Right ventricle myocardium inferior (tissue), 1 donor: ENCODE results near the gene CIAO3. TPM values are rescaled to one million over a fixed set of nuclear protein-coding genes. Genes with fewer than 3 reads are reported as not detected.

Source experiments
- ATAC-seq: fragments of 200-7000 bp; cut with Tn5 transposase; one replicate; pipeline ENCODE4 v1.9.1; 2020; ENCODE audit warnings: mild to moderate bottlenecking, moderate library complexity
- DNase-seq: peaks from one replicate; pipeline ENCODE4 v3.0.0; 2021; ENCODE audit errors: missing footprints
- intact Hi-C: fragments of 100-400 bp; cut with DNase I; formaldehyde crosslinking; loops from one replicate; pipeline ENCODE4 v1.11.0; 2022
- total RNA-seq: library from RNA; stranded (reverse); fragmentation: NEBNext Ultra II Directional; extraction: Animal tissue kit (Norgen Biotek cat#: 25700); gene quantifications from one replicate; pipeline ENCODE4 v1.2.1, GENCODE V29; 2021
- donor health status: DM: no; HTN: yes; CAD: no; lungs with severe emphysema.

The CIAO3 gene
- total RNA-seq, 1 donor from 2014 or later: 32.2 TPM

- DNase-seq (no peak), ATAC-seq (no peak)
- intact Hi-C loops: no loop called here
Observed at GRCh38 chr16:728890-729744, 11.7 kb downstream of the CIAO3 start.

- intact Hi-C loops: no loop called here
- ATAC-seq (peak; percentile 25), DNase-seq (no peak)
Observed at GRCh38 chr16:728131-728889, 12.5 kb downstream of the CIAO3 start.

GRCh38 chr16:727291-727977 lies 13.4 kb downstream of the CIAO3 start:
- intact Hi-C loops: no loop called here
- no peak for ATAC-seq
- no peak for DNase-seq

GRCh38 chr16:726438-727290 lies 14.1 kb downstream of the CIAO3 start, which contains the start of the genes CCDC78 and HAGHL:
Gene CCDC78 (minus strand): TSS chr16:726443. CDS start chr16:726367, 76 bp downstream.
Gene HAGHL (plus strand): TSS chr16:727106. CDS start chr16:727510, 404 bp downstream.
- DNase-seq (no peak), ATAC-seq (peak; percentile 45)

GRCh38 chr16:726188-726437 lies 14.7 kb downstream of the CIAO3 start:
- intact Hi-C loops: no loop called here
- DNase-seq (no peak), ATAC-seq (no peak)

More at GRCh38 chr16:726438-727290, 14.1 kb downstream of the CIAO3 start, which contains the start of the genes CCDC78 and HAGHL:
- intact Hi-C loops: no loop called here

- ATAC-seq: no peak
- intact Hi-C loops: no loop called here
- no peak for DNase-seq
Observed at GRCh38 chr16:725463-726187, 15.2 kb downstream of the CIAO3 start.

- no peak for ATAC-seq
- DNase-seq: no peak
- intact Hi-C loops: no loop called here
Observed at GRCh38 chr16:725041-725376, 15.8 kb downstream of the CIAO3 start.

- intact Hi-C loops: loop anchor here (5.0 kb wide), 1 partner anchor 37 kb away; no protein-coding TSS in a partner anchor
- DNase-seq (no peak), ATAC-seq (no peak)
Observed at GRCh38 chr16:724188-725040, 16.4 kb downstream of the CIAO3 start.

GRCh38 chr16:723695-724094 lies 17.1 kb downstream of the CIAO3 start:
- intact Hi-C loops: loop anchor here (5.0 kb wide), 1 partner anchor 36 kb away; no protein-coding TSS in a partner anchor
- ATAC-seq (no peak), DNase-seq (no peak)

GRCh38 chr16:722835-723633 lies 17.8 kb downstream of the CIAO3 start:
- ATAC-seq (no peak), DNase-seq (no peak)
- intact Hi-C loops: loop anchor here (5.0 kb wide), 1 partner anchor 36 kb away; no protein-coding TSS in a partner anchor

GRCh38 chr16:721765-722540 lies 18.8 kb downstream of the CIAO3 start:
- intact Hi-C loops: loop anchor here (5.0 kb wide), 1 partner anchor 35 kb away; no protein-coding TSS in a partner anchor
- DNase-seq (no peak), ATAC-seq (no peak)

GRCh38 chr16:720990-721764 lies 19.6 kb downstream of the CIAO3 start, which contains the start of gene ANTKMT:
Gene ANTKMT (plus strand): TSS chr16:721146. CDS start chr16:721275, 129 bp downstream.
- intact Hi-C loops: loop anchor here (5.0 kb wide), 1 partner anchor 34 kb away; no protein-coding TSS in a partner anchor
- peak; percentile 89 for DNase-seq
- ATAC-seq: peak; percentile 88

- ATAC-seq (peak; percentile 56), DNase-seq (no peak)
- intact Hi-C loops: loop anchor here (5.0 kb wide), 1 partner anchor 33 kb away; no protein-coding TSS in a partner anchor
Observed at GRCh38 chr16:720447-720989, 20.3 kb downstream of the CIAO3 start.

GRCh38 chr16:719815-720446 lies 20.9 kb downstream of the CIAO3 start:
- intact Hi-C loops: loop anchor here (5.0 kb wide), 1 partner anchor 33 kb away; no protein-coding TSS in a partner anchor
- no peak for ATAC-seq
- DNase-seq: no peak
